H1 (cell line): ENCODE results near the gene APPL2. TPM values are rescaled to one million over a fixed set of nuclear protein-coding genes. Genes with fewer than 3 reads are reported as not detected.

Experiments
- ATF2 ChIP-seq: IDR thresholded peaks from 2 replicates; pipeline ENCODE4 v1.6.1; 2012; ENCODE audit warnings: low read length, inconsistent platforms
- GABPA ChIP-seq: IDR thresholded peaks from 2 replicates; pipeline ENCODE4 v1.6.1; 2011; ENCODE audit warnings: mild to moderate bottlenecking, low read length, moderate library complexity, borderline replicate concordance; ENCODE audit not compliant: insufficient read depth
- GTF2F1 ChIP-seq: IDR thresholded peaks from 2 replicates; pipeline ENCODE4 v1.6.1; 2012; ENCODE audit warnings: low read depth, low read length, improper control_type of control experiment, borderline replicate concordance
- KDM5A ChIP-seq: fragments of 200-600 bp; IDR thresholded peaks from 2 replicates; pipeline ENCODE4 v1.7.1; 2012; ENCODE audit warnings: mild to moderate bottlenecking, low read length, inconsistent platforms, mixed read lengths
- MAX ChIP-seq: IDR thresholded peaks from 2 replicates; pipeline ENCODE4 v1.6.1; 2012; ENCODE audit warnings: inconsistent platforms
- RBBP5 ChIP-seq: IDR thresholded peaks from 2 replicates; pipeline ENCODE4 v1.7.1; 2012; ENCODE audit warnings: low read depth, mild to moderate bottlenecking, inconsistent platforms, low read length, moderate library complexity, borderline replicate concordance
- RXRA ChIP-seq: IDR thresholded peaks from 2 replicates; pipeline ENCODE4 v1.6.1; 2011; ENCODE audit warnings: low read depth, mild to moderate bottlenecking, low read length, moderate library complexity; ENCODE audit not compliant: insufficient read depth
- SP2 ChIP-seq: IDR thresholded peaks from 2 replicates; pipeline ENCODE4 v1.6.1; 2012; ENCODE audit warnings: mild to moderate bottlenecking, low read length, inconsistent platforms
- YY1 ChIP-seq: IDR thresholded peaks from 2 replicates; pipeline ENCODE4 v1.6.1; 2011; ENCODE audit warnings: low read depth, mild to moderate bottlenecking, low read length
- polyA plus RNA-seq, 7 experiments: library from polyadenylated mRNA; depleted of rRNA in 3 of 7; stranded (reverse) in 5 of 7; unstranded in 2 of 7; fragments of >200 nt in 5 of 7; fragments of 200-250 nt in 2 of 7; gene quantifications; 1 replicate in 5 of 7; 2 replicates in 1 of 7; 4 replicates in 1 of 7; pipeline versions ENCODE4 v1.2.1 to v1.2.3, GENCODE V29; 2011 to 2013; ENCODE audit warnings: missing spikeins in 2 of 7, mixed read lengths in 2 of 7
- total RNA-seq: library from RNA; stranded (reverse); fragmentation: NEBNext Ultra II Directional; extraction: Animal tissue kit (Norgen Biotek cat#: 25700); gene quantifications from 2 replicates; pipeline ENCODE4 v1.2.1, GENCODE V29; 2021
- TF ChIP-seq, protein P1 (sequence below): fragments of 300-600 bp; sonication (generic); IDR thresholded peaks from 2 replicates; pipeline ENCODE4 v1.7.1; 2012; ENCODE audit warnings: low read length, moderate library complexity, mild to moderate bottlenecking, inconsistent platforms; ENCODE audit not compliant: insufficient replicate concordance

APPL2 gene
- total and polyA plus RNA-seq, 2 of the 8 experiments (the other 6 are each of a cell fraction or from before 2014, with no cell fraction given) = 8.9 to 22.9 TPM

DNA sequence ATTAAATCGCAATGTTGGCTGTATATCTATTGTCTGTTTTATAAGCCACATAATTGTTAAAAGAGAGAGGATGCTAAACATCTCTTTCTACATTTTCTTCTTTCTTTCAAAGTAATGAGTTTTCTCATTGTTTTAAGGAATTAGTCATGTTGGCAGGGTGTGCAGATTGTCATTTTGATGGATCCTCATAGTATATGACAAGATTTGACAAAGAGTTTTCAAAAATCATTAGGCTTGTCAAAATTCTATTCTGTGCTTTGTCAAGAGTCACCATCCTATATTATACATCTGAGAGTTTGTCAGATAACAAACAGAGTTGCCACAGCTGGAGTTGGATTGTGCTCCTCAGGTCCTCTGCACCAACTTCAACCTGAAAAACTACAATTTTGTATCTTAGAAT lies 35.4 kb upstream of the APPL2 start (continued):
- TF ChIP-seq, protein P1, sequence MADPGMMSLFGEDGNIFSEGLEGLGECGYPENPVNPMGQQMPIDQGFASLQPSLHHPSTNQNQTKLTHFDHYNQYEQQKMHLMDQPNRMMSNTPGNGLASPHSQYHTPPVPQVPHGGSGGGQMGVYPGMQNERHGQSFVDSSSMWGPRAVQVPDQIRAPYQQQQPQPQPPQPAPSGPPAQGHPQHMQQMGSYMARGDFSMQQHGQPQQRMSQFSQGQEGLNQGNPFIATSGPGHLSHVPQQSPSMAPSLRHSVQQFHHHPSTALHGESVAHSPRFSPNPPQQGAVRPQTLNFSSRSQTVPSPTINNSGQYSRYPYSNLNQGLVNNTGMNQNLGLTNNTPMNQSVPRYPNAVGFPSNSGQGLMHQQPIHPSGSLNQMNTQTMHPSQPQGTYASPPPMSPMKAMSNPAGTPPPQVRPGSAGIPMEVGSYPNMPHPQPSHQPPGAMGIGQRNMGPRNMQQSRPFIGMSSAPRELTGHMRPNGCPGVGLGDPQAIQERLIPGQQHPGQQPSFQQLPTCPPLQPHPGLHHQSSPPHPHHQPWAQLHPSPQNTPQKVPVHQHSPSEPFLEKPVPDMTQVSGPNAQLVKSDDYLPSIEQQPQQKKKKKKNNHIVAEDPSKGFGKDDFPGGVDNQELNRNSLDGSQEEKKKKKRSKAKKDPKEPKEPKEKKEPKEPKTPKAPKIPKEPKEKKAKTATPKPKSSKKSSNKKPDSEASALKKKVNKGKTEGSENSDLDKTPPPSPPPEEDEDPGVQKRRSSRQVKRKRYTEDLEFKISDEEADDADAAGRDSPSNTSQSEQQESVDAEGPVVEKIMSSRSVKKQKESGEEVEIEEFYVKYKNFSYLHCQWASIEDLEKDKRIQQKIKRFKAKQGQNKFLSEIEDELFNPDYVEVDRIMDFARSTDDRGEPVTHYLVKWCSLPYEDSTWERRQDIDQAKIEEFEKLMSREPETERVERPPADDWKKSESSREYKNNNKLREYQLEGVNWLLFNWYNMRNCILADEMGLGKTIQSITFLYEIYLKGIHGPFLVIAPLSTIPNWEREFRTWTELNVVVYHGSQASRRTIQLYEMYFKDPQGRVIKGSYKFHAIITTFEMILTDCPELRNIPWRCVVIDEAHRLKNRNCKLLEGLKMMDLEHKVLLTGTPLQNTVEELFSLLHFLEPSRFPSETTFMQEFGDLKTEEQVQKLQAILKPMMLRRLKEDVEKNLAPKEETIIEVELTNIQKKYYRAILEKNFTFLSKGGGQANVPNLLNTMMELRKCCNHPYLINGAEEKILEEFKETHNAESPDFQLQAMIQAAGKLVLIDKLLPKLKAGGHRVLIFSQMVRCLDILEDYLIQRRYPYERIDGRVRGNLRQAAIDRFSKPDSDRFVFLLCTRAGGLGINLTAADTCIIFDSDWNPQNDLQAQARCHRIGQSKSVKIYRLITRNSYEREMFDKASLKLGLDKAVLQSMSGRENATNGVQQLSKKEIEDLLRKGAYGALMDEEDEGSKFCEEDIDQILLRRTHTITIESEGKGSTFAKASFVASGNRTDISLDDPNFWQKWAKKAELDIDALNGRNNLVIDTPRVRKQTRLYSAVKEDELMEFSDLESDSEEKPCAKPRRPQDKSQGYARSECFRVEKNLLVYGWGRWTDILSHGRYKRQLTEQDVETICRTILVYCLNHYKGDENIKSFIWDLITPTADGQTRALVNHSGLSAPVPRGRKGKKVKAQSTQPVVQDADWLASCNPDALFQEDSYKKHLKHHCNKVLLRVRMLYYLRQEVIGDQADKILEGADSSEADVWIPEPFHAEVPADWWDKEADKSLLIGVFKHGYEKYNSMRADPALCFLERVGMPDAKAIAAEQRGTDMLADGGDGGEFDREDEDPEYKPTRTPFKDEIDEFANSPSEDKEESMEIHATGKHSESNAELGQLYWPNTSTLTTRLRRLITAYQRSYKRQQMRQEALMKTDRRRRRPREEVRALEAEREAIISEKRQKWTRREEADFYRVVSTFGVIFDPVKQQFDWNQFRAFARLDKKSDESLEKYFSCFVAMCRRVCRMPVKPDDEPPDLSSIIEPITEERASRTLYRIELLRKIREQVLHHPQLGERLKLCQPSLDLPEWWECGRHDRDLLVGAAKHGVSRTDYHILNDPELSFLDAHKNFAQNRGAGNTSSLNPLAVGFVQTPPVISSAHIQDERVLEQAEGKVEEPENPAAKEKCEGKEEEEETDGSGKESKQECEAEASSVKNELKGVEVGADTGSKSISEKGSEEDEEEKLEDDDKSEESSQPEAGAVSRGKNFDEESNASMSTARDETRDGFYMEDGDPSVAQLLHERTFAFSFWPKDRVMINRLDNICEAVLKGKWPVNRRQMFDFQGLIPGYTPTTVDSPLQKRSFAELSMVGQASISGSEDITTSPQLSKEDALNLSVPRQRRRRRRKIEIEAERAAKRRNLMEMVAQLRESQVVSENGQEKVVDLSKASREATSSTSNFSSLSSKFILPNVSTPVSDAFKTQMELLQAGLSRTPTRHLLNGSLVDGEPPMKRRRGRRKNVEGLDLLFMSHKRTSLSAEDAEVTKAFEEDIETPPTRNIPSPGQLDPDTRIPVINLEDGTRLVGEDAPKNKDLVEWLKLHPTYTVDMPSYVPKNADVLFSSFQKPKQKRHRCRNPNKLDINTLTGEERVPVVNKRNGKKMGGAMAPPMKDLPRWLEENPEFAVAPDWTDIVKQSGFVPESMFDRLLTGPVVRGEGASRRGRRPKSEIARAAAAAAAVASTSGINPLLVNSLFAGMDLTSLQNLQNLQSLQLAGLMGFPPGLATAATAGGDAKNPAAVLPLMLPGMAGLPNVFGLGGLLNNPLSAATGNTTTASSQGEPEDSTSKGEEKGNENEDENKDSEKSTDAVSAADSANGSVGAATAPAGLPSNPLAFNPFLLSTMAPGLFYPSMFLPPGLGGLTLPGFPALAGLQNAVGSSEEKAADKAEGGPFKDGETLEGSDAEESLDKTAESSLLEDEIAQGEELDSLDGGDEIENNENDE = no peak
- TF ChIP-seq GTF2F1 (no peak), YY1 (no peak), KDM5A (no peak), SP2 (no peak), MAX (no peak), RXRA (no peak), GABPA (no peak), ATF2 (no peak), RBBP5 (no peak)
